GM19193 (cell line): Measurements from ENCODE around the gene HSP90AB1.

Source experiments
- POLR2A ChIP-seq: IDR thresholded peaks from 4 replicates; pipeline ENCODE4 v1.6.1; 2011; ENCODE audit not compliant: insufficient read depth, insufficient read length; ENCODE audit errors: extremely low read depth

HSP90AB1 gene

GRCh38 chr6:44264154-44265006 is 17.5 kb downstream of the HSP90AB1 start:
- TF ChIP-seq POLR2A, result peak; percentile 61

GRCh38 chr6:44265007-44265721 is 18.3 kb downstream of the HSP90AB1 start, which contains the start of gene NFKBIE:
Gene NFKBIE (minus strand): TSS chr6:44265551. CDS start chr6:44265346, 205 bp downstream.
- TF ChIP-seq POLR2A, result peak; percentile 82

GRCh38 chr6:44265722-44266233 is 18.9 kb downstream of the HSP90AB1 start:
- TF ChIP-seq POLR2A, result no peak

DNA sequence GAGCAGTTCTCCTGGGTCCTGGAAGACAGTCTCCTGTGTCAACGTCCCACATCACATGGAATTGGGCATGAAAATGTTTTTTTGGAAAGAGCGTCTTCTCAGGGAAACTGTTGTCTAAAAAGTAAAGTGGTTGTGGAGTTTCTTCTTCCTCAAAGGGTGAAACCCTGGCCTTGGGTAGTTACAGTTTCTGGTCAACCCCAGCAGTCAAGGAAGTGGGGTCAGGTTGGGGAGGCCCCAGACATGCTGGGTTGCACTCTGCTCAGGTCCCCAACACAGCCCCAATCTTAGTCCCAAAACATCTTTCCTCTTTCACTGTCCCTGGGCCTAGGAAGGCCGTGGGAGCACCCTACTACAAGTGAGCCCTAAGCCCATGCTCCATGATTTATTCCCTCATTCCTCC is 19.4 kb downstream of the HSP90AB1 start:
- TF ChIP-seq POLR2A, result no peak

DNA sequence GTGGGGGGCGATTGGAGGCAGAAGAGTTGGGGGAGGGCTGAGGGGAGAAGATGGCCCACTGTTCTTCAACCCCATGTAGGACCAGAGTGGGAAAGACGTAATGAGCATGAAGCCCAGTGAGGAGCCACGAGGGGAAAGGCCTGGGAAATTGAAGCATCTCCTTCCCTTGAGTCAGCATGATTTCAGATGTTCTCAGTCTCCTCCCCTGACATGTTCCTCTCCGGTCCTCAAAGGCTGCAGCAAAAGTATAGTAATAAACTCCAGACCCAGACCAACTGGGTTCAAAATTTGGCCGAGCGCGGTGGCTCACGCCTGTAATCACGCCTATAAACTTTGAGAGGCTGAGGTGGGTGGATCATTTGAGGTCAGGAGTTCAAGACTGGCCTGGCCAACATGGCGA is 20.4 kb downstream of the HSP90AB1 start:
- TF ChIP-seq POLR2A, result no peak

DNA sequence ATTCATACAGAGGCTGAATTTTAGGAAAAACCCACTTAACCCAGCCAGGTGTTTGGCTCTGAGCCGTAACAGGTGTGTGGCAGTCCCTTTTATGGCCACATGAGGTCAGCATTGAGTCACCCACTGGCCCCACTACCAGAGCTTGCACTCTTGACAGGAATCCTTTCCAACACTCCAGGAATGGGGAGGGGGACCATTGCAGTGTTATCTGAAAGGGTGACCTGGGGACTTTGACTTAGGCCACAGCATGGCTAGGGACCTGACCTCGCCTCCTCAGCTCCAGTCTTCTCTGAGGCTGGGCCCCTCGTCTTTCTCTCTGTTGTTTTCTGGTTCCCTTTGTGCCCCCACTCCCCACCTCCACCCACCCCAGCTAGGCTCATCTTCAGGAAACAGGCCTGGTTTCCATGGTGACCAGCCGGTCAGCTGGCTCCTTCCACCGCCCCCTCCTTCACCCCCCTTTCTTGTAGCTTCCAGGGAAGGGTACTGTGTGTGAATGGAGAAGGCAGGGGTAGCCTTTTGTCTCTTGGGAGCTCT is 21.3 kb downstream of the HSP90AB1 start:
- TF ChIP-seq POLR2A, result no peak

- no peak for TF ChIP-seq POLR2A
Measured at GRCh38 chr6:44269178-44269920, 22.4 kb downstream of the HSP90AB1 start.

GRCh38 chr6:44269921-44270525 is 23.1 kb downstream of the HSP90AB1 start, which contains the start of gene TMEM151B:
Gene TMEM151B (plus strand): TSS chr6:44270450. CDS start chr6:44270743, 293 bp downstream.
- TF ChIP-seq POLR2A, result no peak

DNA sequence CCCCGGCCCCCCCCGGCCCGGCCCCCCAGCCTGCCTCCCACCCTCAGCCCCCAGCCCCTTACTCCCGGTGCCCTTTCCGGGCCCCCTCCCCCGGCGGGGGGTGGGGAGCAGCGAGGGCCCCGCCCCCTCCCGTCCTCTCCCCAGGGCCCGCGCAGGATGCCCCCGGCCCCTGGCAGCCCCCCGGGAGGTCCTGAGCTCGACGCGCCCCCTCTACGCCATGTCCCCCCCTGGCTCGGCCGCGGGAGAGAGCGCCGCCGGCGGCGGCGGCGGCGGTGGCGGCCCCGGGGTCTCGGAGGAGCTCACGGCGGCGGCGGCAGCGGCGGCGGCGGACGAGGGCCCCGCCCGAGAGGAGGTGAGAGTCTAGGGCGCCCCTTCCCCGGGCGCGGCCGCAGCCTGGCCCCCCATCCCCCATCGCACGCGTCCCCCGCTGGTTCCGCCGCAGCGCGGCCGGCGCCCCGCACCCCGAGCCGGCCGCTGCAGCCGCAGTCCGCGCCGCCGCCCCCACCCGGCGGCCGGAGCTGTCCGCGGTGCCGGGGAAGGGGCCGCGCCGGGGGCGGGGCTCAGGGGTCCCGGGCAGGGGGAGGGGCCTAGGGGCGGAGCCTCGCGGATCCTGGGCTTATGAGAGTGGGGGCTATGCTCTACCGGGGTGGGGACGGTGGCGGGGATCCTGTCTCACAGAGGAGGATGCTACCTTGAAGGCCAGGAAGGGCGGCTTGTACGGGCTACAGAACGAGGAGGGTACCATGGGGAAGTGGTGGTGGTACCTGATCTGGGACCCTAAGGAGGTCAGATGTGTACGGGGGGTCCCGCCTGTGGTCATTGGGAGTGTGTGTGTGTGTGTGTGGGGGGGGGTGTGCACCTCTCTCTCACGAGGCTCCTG is 23.9 kb downstream of the HSP90AB1 start:
- no peak for TF ChIP-seq POLR2A

- TF ChIP-seq POLR2A, result no peak
Measured at GRCh38 chr6:44271406-44271723, 24.5 kb downstream of the HSP90AB1 start.

GRCh38 chr6:44271914-44272313 is 25.0 kb downstream of the HSP90AB1 start:
- no peak for TF ChIP-seq POLR2A

DNA sequence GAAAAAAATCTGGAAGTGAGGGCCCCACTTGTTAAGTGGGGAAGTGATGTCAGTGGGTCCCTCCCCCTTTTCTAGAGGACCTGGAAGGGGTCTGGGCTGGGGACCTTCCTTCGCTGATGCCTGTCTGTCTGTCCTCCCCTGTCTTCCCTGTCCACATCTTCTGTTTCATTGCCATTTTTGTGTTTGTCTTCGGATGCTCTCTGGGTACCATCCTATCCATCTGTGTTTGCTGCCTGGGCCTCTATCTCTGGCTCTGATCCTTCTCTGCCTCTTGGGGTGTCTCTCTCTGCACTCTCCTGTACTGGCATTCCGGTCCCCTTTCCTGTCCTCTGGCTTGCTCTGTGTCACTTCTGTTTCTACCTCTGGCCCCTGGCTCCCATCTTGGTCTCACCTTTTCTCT is 25.6 kb downstream of the HSP90AB1 start:
- TF ChIP-seq POLR2A, result no peak

DNA sequence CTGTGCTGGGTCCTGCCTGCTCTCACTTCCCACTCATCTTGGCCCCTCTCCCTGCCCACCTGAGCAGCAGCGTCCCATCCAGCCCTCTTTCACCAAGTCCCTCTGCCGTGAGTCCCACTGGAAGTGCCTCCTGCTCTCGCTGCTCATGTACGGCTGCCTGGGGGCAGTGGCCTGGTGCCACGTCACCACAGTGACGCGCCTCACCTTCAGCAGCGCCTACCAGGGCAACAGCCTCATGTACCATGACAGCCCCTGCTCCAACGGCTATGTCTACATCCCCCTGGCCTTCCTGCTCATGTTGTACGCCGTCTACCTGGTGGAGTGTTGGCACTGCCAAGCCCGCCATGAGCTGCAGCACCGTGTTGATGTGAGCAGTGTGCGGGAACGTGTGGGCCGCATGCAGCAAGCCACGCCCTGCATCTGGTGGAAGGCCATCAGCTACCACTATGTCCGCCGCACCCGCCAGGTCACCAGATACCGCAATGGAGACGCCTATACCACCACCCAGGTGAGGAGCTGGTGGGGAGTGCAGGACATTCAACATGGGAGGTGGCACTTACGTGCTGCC is 26.2 kb downstream of the HSP90AB1 start:
- no peak for TF ChIP-seq POLR2A

DNA sequence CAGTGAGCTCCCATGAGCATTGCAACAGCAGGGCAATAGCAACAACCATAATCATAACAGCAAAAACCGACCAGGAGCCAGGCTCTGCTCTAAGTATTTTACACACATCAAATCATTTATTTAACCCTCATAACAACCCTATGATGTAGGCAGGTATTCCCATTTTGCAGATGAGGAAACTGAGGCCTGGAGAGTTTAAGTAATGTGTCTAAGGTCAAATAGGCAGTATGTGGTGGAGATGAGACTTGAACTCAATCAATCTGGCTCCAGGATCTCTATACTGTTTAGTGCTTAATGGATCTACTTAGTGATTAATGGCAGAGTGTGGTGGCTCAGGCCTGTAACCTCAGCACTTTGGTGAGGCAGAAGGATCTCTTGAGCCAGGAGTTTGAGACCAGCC is 26.7 kb downstream of the HSP90AB1 start:
- no peak for TF ChIP-seq POLR2A

GRCh38 chr6:44275271-44275748 is 28.4 kb downstream of the HSP90AB1 start:
- TF ChIP-seq POLR2A, result no peak
